Stimulated activated CD8-positive, alpha-beta memory T cell treated with anti-CD3 and anti-CD28 coated beads, Interleukin-4, amount 100 ng/mL, for 48 hours (primary cell): Measurements from ENCODE around the gene REV3L.
"Not testable (repeated sequence)": the region's sequence is repeated elsewhere in the genome, so short reads cannot be mapped to it uniquely, and the experiment has no call there.

Experiments
- DNase-seq: peaks from one replicate; pipeline ENCODE4 v3.0.0-alpha.2; 2020

REV3L gene, protein sequence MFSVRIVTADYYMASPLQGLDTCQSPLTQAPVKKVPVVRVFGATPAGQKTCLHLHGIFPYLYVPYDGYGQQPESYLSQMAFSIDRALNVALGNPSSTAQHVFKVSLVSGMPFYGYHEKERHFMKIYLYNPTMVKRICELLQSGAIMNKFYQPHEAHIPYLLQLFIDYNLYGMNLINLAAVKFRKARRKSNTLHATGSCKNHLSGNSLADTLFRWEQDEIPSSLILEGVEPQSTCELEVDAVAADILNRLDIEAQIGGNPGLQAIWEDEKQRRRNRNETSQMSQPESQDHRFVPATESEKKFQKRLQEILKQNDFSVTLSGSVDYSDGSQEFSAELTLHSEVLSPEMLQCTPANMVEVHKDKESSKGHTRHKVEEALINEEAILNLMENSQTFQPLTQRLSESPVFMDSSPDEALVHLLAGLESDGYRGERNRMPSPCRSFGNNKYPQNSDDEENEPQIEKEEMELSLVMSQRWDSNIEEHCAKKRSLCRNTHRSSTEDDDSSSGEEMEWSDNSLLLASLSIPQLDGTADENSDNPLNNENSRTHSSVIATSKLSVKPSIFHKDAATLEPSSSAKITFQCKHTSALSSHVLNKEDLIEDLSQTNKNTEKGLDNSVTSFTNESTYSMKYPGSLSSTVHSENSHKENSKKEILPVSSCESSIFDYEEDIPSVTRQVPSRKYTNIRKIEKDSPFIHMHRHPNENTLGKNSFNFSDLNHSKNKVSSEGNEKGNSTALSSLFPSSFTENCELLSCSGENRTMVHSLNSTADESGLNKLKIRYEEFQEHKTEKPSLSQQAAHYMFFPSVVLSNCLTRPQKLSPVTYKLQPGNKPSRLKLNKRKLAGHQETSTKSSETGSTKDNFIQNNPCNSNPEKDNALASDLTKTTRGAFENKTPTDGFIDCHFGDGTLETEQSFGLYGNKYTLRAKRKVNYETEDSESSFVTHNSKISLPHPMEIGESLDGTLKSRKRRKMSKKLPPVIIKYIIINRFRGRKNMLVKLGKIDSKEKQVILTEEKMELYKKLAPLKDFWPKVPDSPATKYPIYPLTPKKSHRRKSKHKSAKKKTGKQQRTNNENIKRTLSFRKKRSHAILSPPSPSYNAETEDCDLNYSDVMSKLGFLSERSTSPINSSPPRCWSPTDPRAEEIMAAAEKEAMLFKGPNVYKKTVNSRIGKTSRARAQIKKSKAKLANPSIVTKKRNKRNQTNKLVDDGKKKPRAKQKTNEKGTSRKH (N-terminal part only)

DNA sequence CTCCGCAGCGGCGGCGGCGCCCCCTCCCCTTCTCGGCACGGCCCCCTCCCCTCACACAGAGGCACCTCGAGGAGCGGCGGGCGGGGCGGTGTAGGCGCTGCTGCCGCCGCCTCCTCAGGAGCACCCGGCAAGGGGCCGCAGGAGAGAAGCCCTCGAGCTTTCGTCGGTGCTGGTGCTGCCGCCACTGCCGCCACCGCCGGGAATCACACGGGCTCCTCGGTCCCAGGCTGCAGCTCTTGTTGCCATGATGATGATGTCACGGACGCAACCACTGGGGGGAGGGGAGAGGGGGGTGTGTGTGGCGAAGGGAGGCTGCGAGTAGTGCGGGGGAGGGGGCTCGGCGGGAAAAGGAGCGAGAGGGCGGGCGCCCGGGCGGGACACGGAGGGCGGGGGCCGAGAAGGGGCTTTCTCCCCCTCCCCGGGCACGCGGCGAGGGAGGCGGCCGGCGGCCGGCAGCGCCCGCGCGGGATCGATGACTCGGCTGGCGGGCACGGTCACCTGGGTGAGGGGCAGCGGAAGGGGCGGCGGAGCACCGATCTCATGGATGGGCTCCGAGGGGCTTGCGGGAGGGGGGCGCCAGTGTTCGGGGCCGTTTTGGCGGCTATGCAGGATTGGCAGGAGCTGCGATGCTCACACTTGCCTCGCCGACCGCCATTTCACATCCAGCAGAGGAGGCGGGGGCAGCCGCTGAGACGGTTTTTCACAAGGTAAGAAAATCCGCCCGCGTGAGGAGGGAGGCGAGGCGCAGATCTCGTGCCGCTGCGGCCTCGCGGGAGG is at the start of gene REV3L:
Gene REV3L (minus strand): TSS at position 260 of the 777 bp plus-strand sequence. CDS start 330 bp downstream, outside the sequence.
- peak; percentile 90 for DNase-seq

DNA sequence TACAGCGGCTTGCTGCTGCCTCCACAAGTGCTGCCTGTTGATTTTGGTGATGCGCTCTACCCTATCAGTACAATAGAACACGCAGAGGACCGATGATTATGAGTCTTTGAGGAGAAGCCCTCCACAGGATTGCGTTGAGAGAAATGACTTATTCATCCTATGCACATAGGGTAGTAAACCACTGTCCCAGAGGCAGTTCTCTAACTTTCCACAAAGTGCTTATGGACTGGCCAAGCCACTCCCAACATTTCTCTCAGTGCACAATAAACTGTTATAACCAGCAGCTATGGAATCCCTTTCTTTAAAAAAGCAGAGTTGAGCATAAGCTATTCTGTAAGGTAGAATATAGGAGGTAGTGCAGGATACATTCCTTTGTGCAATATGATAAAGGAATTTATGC is 48.2 kb upstream of the REV3L start:
- DNase-seq, result no peak

DNA sequence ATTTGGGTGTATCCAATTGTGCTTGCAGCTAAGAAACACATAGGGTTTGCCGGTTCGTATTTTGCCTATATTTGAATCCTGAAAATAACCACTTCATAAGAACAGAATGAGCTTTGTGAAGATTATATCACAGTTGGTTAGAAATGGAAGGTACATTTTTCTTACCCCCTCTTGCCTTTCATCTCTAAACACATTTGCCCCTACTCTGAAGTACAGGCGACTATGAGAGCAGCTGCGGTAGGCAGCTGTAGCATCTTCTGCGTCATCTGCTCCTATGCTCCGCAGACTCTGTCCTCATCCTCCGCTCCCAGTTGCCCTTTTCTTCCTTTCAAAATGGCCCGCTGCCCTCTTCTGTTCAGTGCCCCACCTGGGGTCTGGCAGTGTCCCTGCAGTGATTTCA is 47.6 kb upstream of the REV3L start:
- DNase-seq, result no peak

DNA sequence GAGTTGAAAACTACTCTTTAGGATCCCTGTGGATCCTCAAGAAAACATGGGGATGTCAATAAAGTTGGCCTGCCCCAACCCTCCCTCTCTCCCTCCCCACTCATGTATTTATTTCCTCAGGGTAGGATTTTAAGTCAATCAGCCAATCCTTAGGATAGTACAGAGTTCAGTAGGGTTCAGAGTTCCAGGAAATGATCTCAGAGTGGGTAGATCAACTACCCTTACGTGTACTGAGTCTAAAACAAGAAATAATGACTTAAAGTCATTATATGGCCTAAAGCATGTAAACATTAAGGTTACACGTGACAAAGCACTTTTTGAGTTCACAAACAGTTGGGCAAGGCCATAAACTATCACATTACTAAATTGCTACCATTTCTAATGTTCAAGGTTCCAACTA is 47.2 kb upstream of the REV3L start:
- DNase-seq, result no peak

DNA sequence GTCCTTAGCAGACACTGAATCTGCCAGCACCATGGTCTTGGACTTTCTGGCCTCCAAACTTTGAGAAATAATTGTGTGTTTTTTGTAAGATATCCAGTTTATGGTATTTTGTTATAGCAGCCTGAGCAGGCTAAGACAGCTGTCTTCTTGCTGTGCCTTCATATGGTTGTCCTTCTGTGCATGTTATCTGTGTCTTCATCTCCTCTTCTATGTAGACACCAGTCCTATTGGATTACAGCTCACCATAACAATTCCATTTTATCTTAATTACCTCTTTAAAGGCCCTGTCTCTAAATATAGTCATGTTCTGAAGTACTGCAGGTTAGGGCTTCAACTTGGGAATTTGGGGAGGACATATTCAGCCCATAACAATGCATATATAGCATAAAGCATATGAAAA is 44.3 kb upstream of the REV3L start:
- DNase-seq, result no peak

DNA sequence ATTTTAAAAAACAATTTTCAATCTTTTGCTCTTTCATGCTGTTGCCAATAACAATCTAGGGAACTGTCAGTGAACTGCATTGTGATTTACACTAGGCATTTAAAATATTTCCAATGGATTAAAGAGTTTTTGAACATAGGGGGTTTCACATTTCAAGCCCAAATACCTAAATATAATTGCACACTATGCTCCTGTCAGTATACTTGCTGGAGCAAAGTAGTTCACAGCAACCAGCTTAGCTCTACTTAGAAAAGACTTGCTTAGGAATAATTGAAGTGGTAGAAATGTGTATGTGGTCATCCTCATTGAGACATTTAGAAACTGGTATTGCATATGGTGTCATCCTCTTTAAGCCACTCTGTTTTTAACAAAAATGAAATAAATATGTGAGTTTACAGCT is 41.7 kb upstream of the REV3L start:
- no peak for DNase-seq

DNA sequence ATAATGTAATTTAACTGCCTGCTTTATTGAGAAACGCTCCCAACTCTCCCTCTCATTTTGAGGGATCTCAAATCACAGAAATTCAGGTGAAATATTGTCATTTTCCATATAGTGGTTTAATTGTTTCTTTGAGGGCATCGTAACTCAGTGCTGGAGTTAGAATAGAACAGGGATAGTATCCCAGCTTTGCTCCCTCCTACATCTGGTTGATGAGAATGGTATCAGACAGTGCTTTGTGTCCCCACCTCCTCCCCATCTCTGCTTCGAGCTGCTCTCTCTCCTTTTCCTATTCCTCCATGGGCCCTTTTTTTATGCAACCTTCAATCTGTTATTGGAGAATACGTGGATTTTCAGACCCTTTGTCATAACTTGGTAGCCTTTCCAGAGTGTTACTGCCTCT is 41.2 kb upstream of the REV3L start:
- no peak for DNase-seq

DNA sequence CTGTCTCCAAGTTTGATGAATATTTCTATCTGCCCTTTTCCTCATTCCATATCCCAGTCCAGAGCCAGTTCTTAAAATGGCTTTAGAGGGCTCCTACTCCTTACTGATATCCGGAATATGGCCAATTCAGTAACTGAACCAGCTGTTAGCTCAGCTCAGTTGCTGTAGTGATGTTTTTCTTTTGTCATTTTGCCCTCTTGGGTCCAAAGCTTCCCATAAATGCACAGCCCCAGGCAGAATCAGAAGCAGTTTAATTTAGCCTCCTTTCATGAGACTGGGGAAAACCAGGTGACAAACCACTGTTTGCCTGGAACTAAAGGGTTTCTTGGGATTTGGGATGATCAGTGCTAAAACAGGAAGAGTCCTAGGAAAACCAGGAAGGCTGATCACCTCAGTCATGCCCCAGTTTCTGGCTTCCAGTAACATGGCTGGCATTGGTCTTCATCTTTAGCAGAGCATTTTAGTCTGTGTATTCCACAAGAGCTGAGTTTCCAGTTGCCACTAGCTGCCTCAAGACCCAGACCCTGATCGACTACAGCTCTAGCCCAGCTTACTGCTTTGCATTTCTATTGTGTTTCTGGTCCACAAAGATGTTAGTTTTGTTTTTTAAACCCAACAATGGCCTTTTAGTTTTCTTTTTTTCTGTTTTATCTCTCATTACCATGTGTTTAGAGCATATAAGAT is 40.6 kb upstream of the REV3L start:
- DNase-seq, result no peak

DNA sequence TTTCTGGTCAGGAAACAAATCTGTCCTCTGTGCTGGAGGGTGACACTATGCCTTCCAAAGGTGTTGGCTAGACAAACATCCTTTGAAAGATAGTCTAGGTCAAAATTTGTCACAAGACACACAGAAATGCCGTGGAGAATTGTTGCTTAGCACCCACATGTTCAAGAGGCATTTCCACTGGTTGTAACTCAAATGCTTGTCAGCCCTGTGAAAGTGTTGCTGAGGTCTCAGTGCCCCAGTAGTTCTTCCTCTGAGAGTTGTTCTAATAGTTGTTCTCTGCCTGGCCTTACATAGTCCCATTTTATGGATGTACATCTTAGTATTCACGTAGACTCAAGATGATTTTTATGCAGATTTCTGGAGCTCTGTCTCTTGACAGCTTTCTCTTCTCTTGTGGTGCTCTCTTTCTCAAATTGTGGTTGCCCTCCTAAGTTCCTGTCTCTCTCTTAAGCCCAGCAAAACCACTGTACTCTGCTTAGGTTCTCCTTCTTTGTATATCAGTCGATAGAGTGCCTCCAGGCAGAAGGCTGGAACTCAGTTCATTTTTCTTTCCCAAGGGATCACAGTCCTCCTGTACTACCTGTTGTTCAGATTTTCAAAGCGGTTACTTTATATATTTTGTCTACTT is 39.5 kb upstream of the REV3L start:
- no peak for DNase-seq

DNA sequence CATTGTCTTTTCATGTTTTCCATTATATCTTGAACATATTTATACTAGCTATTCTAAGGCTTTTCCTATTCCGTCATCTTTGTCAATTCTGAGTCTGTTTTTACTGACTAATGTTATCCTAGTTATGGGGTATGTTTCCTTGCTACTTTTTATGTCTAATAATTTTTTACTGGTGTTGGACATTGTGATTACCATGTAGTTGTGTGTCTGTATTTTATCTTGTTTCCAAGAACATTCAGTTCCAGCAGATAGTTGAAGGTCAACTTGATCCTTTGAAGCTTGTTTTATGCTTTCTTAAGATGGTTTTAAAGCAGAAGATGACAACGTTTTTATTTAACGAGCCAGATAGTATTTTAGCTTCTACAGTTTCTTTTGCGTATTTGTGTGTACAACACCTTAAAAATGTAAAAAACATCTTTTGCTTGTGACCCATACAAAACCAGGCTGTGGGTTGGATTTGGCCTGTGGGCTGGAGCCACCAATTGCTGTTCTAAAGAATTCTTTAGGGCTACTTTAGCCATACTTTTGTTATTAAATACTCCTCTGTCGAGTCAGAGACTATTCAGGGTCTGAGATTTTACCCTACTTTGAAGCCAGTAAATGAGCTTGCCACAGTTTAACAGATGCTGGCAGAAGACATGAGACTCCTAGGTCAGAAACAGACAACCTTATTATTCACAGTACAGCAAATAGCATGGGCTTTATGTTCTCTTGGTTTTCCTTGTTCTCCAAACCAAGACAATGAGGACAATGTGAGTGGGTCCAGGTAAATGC is 38.7 kb upstream of the REV3L start:
- no peak for DNase-seq

DNA sequence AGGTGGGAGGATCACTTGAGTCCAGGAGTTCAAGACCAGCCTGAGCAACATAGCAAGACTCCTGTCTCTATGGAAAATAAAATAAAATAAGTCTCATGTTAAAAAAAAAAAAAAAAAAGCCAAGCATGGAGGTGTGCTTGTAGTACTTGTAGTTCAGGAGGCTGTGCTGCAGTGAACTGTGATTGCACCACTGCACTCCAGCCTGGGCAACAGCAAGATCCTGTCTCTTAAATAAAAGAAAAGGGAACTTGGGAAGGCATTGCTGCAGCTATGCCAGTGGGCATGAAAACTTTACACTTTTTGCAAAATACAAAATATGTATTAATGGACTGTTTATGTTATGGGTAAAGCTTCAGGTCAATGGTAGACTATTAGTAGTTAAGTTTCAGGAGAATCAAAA is 37.5 kb upstream of the REV3L start:
- no peak for DNase-seq

DNA sequence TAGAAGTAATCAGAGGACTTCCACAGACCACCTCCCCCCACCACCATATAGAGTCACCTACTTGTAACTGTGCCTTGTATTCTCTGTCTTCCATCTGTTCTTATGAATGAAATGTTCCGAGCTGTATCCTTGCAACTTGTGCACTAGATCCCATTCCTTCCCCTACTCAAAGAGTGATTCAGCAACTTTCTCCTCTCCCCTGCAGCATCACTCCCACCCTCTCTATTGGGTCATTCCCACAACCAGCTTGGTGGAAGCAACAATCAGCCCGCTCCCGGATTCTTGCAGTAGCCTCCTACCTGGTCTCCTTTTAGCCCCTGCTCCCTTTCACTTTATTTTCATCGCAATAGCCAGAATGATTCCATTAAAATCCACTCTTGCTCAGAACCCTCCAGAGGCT is 34.9 kb upstream of the REV3L start:
- DNase-seq, result no peak

DNA sequence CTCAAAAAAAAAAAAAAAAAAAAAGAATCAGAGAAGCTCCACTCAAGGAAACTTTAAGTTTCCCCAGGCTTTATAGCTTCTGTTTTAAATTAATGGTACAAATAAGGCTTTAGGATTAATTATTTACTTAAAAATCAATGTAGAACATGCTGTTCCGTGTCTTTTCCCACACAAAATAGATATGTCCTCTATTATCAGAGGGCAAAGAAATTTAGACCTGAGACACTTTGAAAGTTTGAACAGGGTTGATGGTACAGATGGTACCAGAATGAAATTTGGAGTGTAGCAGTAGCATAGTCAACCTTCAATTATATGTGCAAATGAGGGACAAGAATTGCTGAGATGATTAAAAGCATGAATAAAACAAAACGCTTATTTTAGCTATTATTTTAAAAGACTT is 32.2 kb upstream of the REV3L start:
- no peak for DNase-seq

DNA sequence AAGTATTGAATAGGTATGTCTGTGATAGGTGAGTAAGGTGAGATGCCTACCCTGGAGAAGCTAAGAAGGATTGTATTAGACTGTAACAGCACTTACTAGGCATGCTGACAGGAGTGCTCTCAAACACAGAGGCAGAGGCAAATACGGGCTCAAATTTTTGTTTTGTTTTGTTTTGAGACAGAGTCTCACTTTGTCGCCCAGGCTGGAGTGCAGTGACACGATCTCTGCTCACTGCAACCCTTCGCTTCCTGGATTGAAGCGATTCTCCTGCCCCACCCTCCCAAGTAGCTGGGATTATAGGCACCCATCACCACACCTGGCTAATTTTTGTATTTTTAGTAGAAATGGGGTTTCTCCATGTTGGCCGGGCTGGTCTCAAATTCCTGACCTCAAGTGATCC is 31.5 kb upstream of the REV3L start:
- not testable (repeated sequence) for DNase-seq

DNA sequence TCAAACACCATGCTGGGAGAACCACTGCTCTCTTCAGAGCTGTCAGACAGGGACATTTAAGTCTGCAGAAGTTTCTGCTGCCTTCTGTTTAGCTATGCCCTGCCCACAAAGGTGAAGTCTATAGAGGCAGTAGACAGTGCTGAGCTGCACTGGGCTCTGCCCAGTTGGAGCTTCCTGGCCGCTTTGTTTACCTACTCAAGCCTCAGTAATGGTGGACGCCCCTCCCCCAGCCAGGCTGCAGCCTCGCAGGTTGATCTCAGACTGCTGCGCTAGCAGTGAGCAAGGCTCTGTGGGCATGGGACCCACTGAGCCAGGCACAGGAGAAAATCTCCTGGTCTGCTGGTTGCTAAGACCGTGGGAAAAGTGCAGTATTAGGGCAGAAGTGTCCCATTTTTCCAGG is 24.2 kb upstream of the REV3L start:
- DNase-seq, result not testable (repeated sequence)

DNA sequence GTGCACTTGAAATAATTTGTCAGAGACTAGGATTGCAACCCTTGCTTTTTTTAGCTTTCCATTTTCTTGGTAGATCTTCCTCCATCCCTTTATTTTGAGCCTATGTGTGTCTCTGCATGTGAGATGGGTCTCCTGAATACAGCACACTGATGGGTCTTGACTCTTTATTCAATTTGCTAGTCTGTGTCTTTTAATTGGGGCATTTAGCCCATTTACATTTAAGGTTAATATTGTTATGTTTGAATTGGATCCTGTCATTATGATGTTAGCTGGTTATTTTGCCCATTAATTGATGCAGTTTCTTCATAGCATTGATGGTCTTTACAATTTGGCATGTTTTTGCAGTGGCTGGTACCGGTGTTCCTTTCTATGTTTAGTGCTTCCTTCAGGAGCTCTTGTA is 22.5 kb upstream of the REV3L start:
- not testable (repeated sequence) for DNase-seq

DNA sequence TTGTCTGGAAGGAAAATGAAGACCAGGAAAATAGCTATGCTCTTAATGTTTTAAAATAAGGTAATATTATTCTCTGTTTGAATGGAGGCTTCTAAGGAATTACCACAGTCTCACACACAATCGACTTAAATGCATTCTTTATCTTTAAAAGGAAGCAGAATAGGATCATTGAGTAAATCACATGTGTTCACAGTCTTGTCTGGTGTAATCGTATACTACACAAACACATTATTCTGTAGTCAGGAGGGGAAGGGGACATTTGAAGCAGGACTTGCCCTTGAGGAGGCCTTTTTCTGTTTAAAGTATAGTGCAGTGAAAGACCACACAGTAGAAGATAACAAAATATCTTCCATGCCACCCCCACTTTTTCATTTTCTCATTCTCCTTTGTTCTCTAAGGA is 20.6 kb upstream of the REV3L start:
- DNase-seq, result no peak

DNA sequence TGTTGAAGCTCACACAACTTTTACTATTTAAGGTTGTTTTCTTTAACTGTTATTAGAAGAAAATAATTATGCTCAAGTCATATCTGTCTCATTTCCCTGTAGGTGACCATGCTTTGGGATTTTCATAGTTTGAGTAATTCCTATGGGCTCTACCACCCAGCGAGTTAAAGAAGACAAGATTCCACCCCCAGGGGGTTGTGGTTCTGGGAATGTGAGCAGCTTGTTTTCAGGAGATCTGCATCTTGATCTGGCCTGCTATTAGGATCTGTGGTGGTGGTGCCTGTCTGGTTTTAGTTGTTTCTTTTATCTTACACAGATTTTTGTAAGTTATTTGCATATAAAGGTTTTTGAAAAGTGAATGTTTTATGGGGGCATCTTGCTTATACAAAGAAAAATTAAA is 20.2 kb upstream of the REV3L start:
- DNase-seq, result no peak

DNA sequence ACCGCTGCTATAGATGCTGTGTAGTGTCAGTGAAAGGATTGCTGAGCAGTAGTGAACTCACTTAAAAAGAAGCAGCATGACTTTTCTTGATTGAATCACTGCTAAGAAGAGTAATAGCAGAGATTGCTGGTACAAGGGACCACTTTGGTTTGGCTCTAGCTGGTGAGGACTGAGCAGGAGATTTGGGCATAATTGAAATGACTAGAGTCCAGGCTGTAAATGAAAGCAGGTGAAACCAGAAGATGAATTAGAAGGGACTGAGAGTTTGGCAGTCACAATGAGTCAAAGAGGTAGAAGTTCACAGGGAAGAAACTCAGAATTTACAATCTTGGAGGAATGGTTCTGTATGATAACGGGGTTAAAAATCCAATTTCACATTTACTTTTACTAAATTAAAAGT is 19.1 kb upstream of the REV3L start:
- no peak for DNase-seq

DNA sequence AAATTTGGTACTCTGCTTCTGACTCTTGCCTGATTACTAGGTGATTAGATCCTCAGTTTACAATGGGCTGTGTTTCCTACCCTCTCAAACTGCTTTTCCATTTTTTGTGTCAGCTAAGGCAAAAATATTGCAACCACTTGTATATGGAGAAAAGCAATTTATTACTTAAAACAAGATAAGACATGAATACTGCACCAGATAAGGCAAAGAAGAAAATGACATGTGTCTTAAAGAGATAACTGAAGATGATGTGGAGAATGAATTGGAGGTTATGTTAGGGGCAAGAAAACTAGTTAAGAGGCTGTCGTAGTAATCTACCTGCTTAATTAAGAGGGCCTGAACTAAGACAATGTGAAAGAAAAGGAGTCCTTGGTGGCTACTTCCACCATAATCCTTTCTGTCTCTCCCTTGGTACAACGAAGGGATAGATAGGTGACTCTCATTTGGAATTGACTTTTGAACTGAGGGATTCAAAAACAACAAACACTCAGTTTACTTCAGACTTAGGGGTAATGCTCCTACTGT is 16.3 kb upstream of the REV3L start:
- no peak for DNase-seq
